Neural progenitor cell (in vitro differentiated cells): Measurements from ENCODE around the gene DKKL1.

Source experiments
- EZH2 ChIP-seq: fragments of 200-600 bp; sonication (generic); IDR thresholded peaks from 2 replicates; pipeline ENCODE4 v1.6.1; 2017; ENCODE audit warnings: antibody characterized with exemption, mild to moderate bottlenecking, moderate library complexity
- EZH2phosphoT487 ChIP-seq: fragments of 200-600 bp; sonication (generic); IDR thresholded peaks from 2 replicates; pipeline ENCODE4 v1.6.1; 2017; ENCODE audit warnings: antibody characterized with exemption
- TF ChIP-seq, protein P1 (sequence below): fragments of 200-600 bp; sonication (generic); IDR thresholded peaks from 2 replicates; pipeline ENCODE4 v1.5.1; 2017; ENCODE audit warnings: antibody characterized with exemption, mild to moderate bottlenecking

DNA sequence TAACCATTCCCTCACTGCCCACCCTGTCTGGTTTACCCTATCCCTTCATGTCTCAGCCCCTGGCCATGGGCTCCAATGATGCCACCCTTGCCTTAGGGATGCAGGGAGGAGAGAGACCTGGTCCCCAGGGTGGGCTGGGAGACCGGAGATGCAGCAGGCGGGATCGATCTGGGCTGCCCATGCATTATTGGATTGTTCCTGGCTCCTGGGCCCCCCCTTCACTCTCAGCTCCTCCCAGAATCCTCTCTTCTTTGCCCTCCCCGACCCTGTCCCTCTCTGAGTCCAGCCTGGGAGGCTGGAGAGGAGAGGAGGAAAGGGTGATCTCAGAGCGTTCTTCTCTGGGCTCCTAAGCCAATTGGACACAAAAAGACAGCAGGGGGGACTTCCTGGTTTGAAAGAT, 30.2 kb downstream of the DKKL1 start:
- no peak for TF ChIP-seq EZH2phosphoT487
- TF ChIP-seq, protein P1, sequence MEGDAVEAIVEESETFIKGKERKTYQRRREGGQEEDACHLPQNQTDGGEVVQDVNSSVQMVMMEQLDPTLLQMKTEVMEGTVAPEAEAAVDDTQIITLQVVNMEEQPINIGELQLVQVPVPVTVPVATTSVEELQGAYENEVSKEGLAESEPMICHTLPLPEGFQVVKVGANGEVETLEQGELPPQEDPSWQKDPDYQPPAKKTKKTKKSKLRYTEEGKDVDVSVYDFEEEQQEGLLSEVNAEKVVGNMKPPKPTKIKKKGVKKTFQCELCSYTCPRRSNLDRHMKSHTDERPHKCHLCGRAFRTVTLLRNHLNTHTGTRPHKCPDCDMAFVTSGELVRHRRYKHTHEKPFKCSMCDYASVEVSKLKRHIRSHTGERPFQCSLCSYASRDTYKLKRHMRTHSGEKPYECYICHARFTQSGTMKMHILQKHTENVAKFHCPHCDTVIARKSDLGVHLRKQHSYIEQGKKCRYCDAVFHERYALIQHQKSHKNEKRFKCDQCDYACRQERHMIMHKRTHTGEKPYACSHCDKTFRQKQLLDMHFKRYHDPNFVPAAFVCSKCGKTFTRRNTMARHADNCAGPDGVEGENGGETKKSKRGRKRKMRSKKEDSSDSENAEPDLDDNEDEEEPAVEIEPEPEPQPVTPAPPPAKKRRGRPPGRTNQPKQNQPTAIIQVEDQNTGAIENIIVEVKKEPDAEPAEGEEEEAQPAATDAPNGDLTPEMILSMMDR: no peak
- TF ChIP-seq EZH2: no peak
